ENCODE results near the gene RASGEF1C. TPM values are rescaled to one million over a fixed set of nuclear protein-coding genes. Genes with fewer than 3 reads are reported as not detected.

The RASGEF1C gene
- total and polyA plus RNA-seq, 10 of the 15 experiments (the other 5 are each of a cell fraction or from before 2014, with no cell fraction given), result not detected

GRCh38 chr5:180130291-180130869, 78.6 kb downstream of the RASGEF1C start (continued):
- no peak for TF ChIP-seq ZBTB11 (CRISPR knock-in tag; IDR thresholded peaks at IDR 0.05)

GRCh38 chr5:180129291-180130190, 79.5 kb downstream of the RASGEF1C start:
- RAD21 ChIA-PET (ENCODE audit: unreplicated experiment), result no interaction called here
- Histone ChIP-seq H3K4me1 (ENCODE audit: control insufficient read depth, insufficient read depth, low read length) (no peaks in the 10 kb centered on the region), H2AFZ (ENCODE audit: control insufficient read depth, low read depth, low read length) (no peak overlapping the region), H3K27ac (ENCODE audit: control insufficient read depth, insufficient read depth) (no peak overlapping the region), H4K20me1 (ENCODE audit: control insufficient read depth, insufficient read depth) (no peaks in the 10 kb centered on the region), H3K9me3 (replicated peaks; ENCODE audit: control insufficient read depth, insufficient read depth, low read length) (no peaks in the 10 kb centered on the region), H3K9ac (ENCODE audit: control insufficient read depth, insufficient read depth, low read length) (no peak overlapping the region), H3K79me2 (ENCODE audit: control insufficient read depth, insufficient read depth, low read length) (no peaks in the 10 kb centered on the region), H3K36me3 (ENCODE audit: control insufficient read depth in 2 of 2, insufficient read depth in 2 of 2, low read length in 1 of 2) (no peaks in the 10 kb centered on the region), H3K27me3 (replicated peaks in 1 of 2; ENCODE audit: control insufficient read depth in 2 of 2, insufficient read depth in 2 of 2, low read length in 1 of 2) (no peaks in the 10 kb centered on the region; a peak in 1 of 4 replicates), H3K4me2 (ENCODE audit: control insufficient read depth, insufficient read depth) (no peak overlapping the region), H3K4me3 (no peak overlapping the region)
- intact Hi-C loops (cut with micrococcal nuclease; ENCODE audit: unreplicated experiment), result loop anchor here (5.0 to 10.0 kb wide), 4 partner anchors 188 to 543 kb away; no protein-coding TSS in a partner anchor
- BruUV-seq (replicated peaks), result no TSS peak
- CTCF ChIA-PET, result no interaction called here
- SMC1A ChIA-PET (ENCODE audit: uncharacterized antibody, unreplicated experiment), result no interaction called here
- in situ Hi-C loops (cut with MboI), result no loop called here
- POLR2A ChIA-PET, result no interaction called here
- DNase-seq (ENCODE audit: low read depth, low spot score) (no peak), ATAC-seq (no peak), FAIRE-seq (no peak)
- WGBS (ENCODE audit: insufficient coverage, insufficient replicate concordance, low lambda C conversion rate, missing lambda C conversion rate), result 29% methylated on average over 26 of the region's 27 CpGs
- TF ChIP-seq E4F1 (IDR thresholded peaks at IDR 0.05; ENCODE audit: borderline replicate concordance, partially characterized antibody) (no peak), ETV6 (conservative IDR thresholded peaks at IDR 0.05 in 1 of 2, IDR thresholded peaks at IDR 0.05 in 1 of 2; ENCODE audit: borderline replicate concordance in 1 of 2, low read depth in 1 of 2) (no peak), EP300 (IDR thresholded peaks at IDR 0.05; ENCODE audit: borderline replicate concordance in 1 of 2, control insufficient read depth in 1 of 2, low read depth in 2 of 2, low read length in 2 of 2) (no peak), POLR2AphosphoS5 (IDR thresholded peaks at IDR 0.05; ENCODE audit: low read length) (no peak), FOXM1 (IDR thresholded peaks at IDR 0.05; ENCODE audit: low read depth, low read length) (no peak), HDAC6 (IDR thresholded peaks at IDR 0.05; ENCODE audit: unreplicated experiment) (no peak)
- TF ChIP-seq, protein P1, sequence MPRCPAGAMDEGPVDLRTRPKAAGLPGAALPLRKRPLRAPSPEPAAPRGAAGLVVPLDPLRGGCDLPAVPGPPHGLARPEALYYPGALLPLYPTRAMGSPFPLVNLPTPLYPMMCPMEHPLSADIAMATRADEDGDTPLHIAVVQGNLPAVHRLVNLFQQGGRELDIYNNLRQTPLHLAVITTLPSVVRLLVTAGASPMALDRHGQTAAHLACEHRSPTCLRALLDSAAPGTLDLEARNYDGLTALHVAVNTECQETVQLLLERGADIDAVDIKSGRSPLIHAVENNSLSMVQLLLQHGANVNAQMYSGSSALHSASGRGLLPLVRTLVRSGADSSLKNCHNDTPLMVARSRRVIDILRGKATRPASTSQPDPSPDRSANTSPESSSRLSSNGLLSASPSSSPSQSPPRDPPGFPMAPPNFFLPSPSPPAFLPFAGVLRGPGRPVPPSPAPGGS (IDR thresholded peaks at IDR 0.05; ENCODE audit: borderline replicate concordance, insufficient read depth, low read depth, low read length, poor library complexity, severe bottlenecking), result no peak

Data from GM12878 (cell line).